HepG2 (cell line): ENCODE results near the gene PCGF2. TPM values are rescaled to one million over a fixed set of nuclear protein-coding genes. Genes with fewer than 3 reads are reported as not detected.
A peak's percentile ranks its signal among the peaks of the same experiment; 100 is the strongest.

ENCODE experiments used
- CAMTA2 ChIP-seq: sonication (generic); formaldehyde crosslinking; IDR thresholded peaks from 2 replicates; pipeline ENCODE4 v1.4.0; 2020; ENCODE audit warnings: mild to moderate bottlenecking, missing genetic modification reagents, borderline replicate concordance
- CHD4 ChIP-seq: fragments of 200-600 bp; sonication (generic); IDR thresholded peaks from 2 replicates; pipeline ENCODE4 v1.7.0; 2017; ENCODE audit warnings: mild to moderate bottlenecking, low read length, borderline replicate concordance
- ERF ChIP-seq: IDR thresholded peaks from 2 replicates; pipeline ENCODE4 v1.6.1; 2018; ENCODE audit warnings: missing biosample characterization, missing genetic modification reagents
- GABPB1 ChIP-seq: IDR thresholded peaks from 2 replicates; pipeline ENCODE4 v1.6.1; 2016; ENCODE audit warnings: mild to moderate bottlenecking, missing genetic modification reagents, moderate library complexity, missing compliant biosample characterization
- HNRNPLL ChIP-seq: fragments of 200-400 bp; formaldehyde crosslinking; IDR thresholded peaks from 2 replicates; pipeline ENCODE4 v1.6.1; 2017; ENCODE audit warnings: mild to moderate bottlenecking, low read depth, low read length; ENCODE audit not compliant: poor library complexity, severe bottlenecking
- MED13 ChIP-seq: sonication (generic); formaldehyde crosslinking; IDR thresholded peaks from 2 replicates; pipeline ENCODE4 v1.5.0; 2020; ENCODE audit warnings: missing genetic modification reagents
- MNT ChIP-seq: fragments of 450-650 bp; IDR thresholded peaks from 2 replicates; pipeline ENCODE4 v1.6.1; 2016
- MXI1 ChIP-seq: IDR thresholded peaks from 3 replicates; pipeline ENCODE4 v1.6.1; 2012; ENCODE audit warnings: low read depth, low read length, inconsistent platforms, borderline replicate concordance
- NR1H2 ChIP-seq: sonication (generic); formaldehyde crosslinking; IDR thresholded peaks from 2 replicates; pipeline ENCODE4 v1.8.1; 2022; ENCODE audit warnings: low read depth, missing genetic modification reagents, borderline replicate concordance
- RARG ChIP-seq: sonication (generic); formaldehyde crosslinking; IDR thresholded peaks from 2 replicates; pipeline ENCODE4 v1.4.0; 2020; ENCODE audit warnings: low read depth, mild to moderate bottlenecking, missing genetic modification reagents
- RNF2 ChIP-seq: fragments of 450-650 bp; conservative IDR thresholded peaks from 2 replicates; pipeline ENCODE4 v1.6.1; 2016; ENCODE audit warnings: low read depth
- SALL1 ChIP-seq: sonication (generic); formaldehyde crosslinking; IDR thresholded peaks from 2 replicates; pipeline ENCODE4 v1.8.0; 2022; ENCODE audit warnings: mild to moderate bottlenecking, missing genetic modification reagents
- SALL2 ChIP-seq: sonication (generic); formaldehyde crosslinking; IDR thresholded peaks from 2 replicates; pipeline ENCODE4 v1.8.1; 2023; ENCODE audit warnings: mild to moderate bottlenecking, missing genetic modification reagents, inconsistent platforms
- SP5 ChIP-seq: IDR thresholded peaks from 2 replicates; pipeline ENCODE4 v1.6.1; 2016; ENCODE audit warnings: low read depth, borderline replicate concordance
- TCF12 ChIP-seq, 2 experiments: fragments of 450-650 bp in 1 of 2; sonication (generic) in 1 of 2; formaldehyde crosslinking in 1 of 2; IDR thresholded peaks; 2 replicates each; pipeline versions ENCODE4 v1.6.1 to v1.8.0; 2017 to 2022; ENCODE audit warnings: antibody characterized with exemption in 1 of 2, mild to moderate bottlenecking in 1 of 2, missing genetic modification reagents in 1 of 2, moderate library complexity in 1 of 2
- ZNF17 ChIP-seq: sonication (generic); formaldehyde crosslinking; IDR thresholded peaks from 2 replicates; pipeline ENCODE4 v1.5.0; 2020; ENCODE audit warnings: mild to moderate bottlenecking, missing genetic modification reagents
- ZNF317 ChIP-seq: sonication (generic); formaldehyde crosslinking; IDR thresholded peaks from 2 replicates; pipeline ENCODE4 v1.5.0; 2020; ENCODE audit warnings: mild to moderate bottlenecking, missing genetic modification reagents
- ZNF564 ChIP-seq: sonication (generic); formaldehyde crosslinking; IDR thresholded peaks from 2 replicates; pipeline ENCODE4 v1.8.1; 2023; ENCODE audit warnings: mild to moderate bottlenecking, missing genetic modification reagents
- ZNF772 ChIP-seq: sonication (generic); formaldehyde crosslinking; IDR thresholded peaks from 2 replicates; pipeline ENCODE4 v1.5.0; 2020; ENCODE audit warnings: mild to moderate bottlenecking, missing genetic modification reagents
- polyA plus RNA-seq, 8 experiments: library from polyadenylated mRNA; depleted of rRNA in 3 of 8; stranded (reverse) in 7 of 8; unstranded in 1 of 8; fragments of >200 nt; fragmentation: Illumina TruSeq in 4 of 8; extraction: Trizol in 4 of 8; gene quantifications; 2 replicates each; pipeline versions ENCODE4 v1.2.1 to v1.2.3, GENCODE V29; 2011 to 2016; ENCODE audit warnings: low read depth in 4 of 8, missing spikeins in 1 of 8, mixed read lengths in 1 of 8; ENCODE audit not compliant: insufficient read depth in 1 of 8
- total RNA-seq, 5 experiments: library from RNA; depleted of rRNA; stranded (reverse); fragments of >200 nt; fragmentation: Illumina TruSeq; extraction: Trizol; gene quantifications; 2 replicates each; pipeline ENCODE4 v1.2.3, GENCODE V29; 2016; ENCODE audit warnings: low read depth in 1 of 5
- TF ChIP-seq, protein P1 (sequence below): sonication (generic); formaldehyde crosslinking; IDR thresholded peaks from 2 replicates; pipeline ENCODE4 v1.8.0; 2022; ENCODE audit warnings: mild to moderate bottlenecking, missing genetic modification reagents; ENCODE audit not compliant: insufficient replicate concordance
- TF ChIP-seq, protein P2 (sequence below): IDR thresholded peaks from 2 replicates; pipeline ENCODE4 v1.6.1; 2016; ENCODE audit warnings: low read depth
- TF ChIP-seq, protein P3 (sequence below): sonication (generic); formaldehyde crosslinking; IDR thresholded peaks from 2 replicates; pipeline ENCODE4 v1.9.0; 2021; ENCODE audit warnings: missing genetic modification reagents, mild to moderate bottlenecking, borderline replicate concordance
- TF ChIP-seq, protein P4 (sequence below): sonication (generic); formaldehyde crosslinking; IDR thresholded peaks from 2 replicates; pipeline ENCODE4 v1.8.1; 2023; ENCODE audit warnings: mild to moderate bottlenecking, moderate library complexity, missing genetic modification reagents

Gene PCGF2
- total and polyA plus RNA-seq, 2 of the 13 experiments (the other 11 are each of a cell fraction or from before 2014, with no cell fraction given), result 11.6 to 29.4 TPM

GRCh38 chr17:38751808-38752307 is 3.7 kb upstream of the PCGF2 start (continued):
- TF ChIP-seq, protein P1, sequence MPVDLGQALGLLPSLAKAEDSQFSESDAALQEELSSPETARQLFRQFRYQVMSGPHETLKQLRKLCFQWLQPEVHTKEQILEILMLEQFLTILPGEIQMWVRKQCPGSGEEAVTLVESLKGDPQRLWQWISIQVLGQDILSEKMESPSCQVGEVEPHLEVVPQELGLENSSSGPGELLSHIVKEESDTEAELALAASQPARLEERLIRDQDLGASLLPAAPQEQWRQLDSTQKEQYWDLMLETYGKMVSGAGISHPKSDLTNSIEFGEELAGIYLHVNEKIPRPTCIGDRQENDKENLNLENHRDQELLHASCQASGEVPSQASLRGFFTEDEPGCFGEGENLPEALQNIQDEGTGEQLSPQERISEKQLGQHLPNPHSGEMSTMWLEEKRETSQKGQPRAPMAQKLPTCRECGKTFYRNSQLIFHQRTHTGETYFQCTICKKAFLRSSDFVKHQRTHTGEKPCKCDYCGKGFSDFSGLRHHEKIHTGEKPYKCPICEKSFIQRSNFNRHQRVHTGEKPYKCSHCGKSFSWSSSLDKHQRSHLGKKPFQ (CRISPR knock-in tag), result no peak
- TF ChIP-seq, protein P2, sequence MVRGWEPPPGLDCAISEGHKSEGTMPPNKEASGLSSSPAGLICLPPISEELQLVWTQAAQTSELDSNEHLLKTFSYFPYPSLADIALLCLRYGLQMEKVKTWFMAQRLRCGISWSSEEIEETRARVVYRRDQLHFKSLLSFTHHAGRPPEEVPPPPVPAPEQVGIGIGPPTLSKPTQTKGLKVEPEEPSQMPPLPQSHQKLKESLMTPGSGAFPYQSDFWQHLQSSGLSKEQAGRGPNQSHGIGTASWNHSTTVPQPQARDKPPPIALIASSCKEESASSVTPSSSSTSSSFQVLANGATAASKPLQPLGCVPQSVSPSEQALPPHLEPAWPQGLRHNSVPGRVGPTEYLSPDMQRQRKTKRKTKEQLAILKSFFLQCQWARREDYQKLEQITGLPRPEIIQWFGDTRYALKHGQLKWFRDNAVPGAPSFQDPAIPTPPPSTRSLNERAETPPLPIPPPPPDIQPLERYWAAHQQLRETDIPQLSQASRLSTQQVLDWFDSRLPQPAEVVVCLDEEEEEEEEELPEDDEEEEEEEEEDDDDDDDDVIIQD (CRISPR knock-in tag), result 0 out of 2 replicates have a peak, but pooled peaks have one; percentile 23
- TF ChIP-seq SP5, result no peak
- no peak; the same call in 1 of the 2 replicates for TF ChIP-seq ZNF772 (CRISPR knock-in tag)
- 0 out of 2 replicates have a peak, but pooled peaks have one; percentile 57 for TF ChIP-seq ZNF317 (CRISPR knock-in tag)
- TF ChIP-seq TCF12 (IDR thresholded peaks at IDR 0.05), result no peak
- no peak; the same call in 1 of the 2 replicates for TF ChIP-seq TCF12 (CRISPR knock-in tag; IDR thresholded peaks at IDR 0.05)
- TF ChIP-seq MXI1, result peak; percentile 79; the same call in 1 of the 3 replicates
- TF ChIP-seq CAMTA2 (CRISPR knock-in tag), result no peak
- no peak for TF ChIP-seq ZNF17 (CRISPR knock-in tag)
- TF ChIP-seq HNRNPLL, result peak; percentile 80
- no peak for TF ChIP-seq RNF2
- no peak for TF ChIP-seq RARG (CRISPR knock-in tag)
- TF ChIP-seq MNT, result no peak
- TF ChIP-seq, protein P3, sequence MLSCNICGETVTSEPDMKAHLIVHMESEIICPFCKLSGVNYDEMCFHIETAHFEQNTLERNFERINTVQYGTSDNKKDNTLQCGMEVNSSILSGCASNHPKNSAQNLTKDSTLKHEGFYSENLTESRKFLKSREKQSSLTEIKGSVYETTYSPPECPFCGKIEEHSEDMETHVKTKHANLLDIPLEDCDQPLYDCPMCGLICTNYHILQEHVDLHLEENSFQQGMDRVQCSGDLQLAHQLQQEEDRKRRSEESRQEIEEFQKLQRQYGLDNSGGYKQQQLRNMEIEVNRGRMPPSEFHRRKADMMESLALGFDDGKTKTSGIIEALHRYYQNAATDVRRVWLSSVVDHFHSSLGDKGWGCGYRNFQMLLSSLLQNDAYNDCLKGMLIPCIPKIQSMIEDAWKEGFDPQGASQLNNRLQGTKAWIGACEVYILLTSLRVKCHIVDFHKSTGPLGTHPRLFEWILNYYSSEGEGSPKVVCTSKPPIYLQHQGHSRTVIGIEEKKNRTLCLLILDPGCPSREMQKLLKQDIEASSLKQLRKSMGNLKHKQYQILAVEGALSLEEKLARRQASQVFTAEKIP (CRISPR knock-in tag), result no peak
- TF ChIP-seq SALL2 (CRISPR knock-in tag), result no peak; the same call in 1 of the 2 replicates
- TF ChIP-seq SALL1 (CRISPR knock-in tag), result peak; percentile 87
- no peak; the same call in 1 of the 2 replicates for TF ChIP-seq NR1H2 (CRISPR knock-in tag)
- no peak; the same call in 1 of the 2 replicates for TF ChIP-seq GABPB1 (CRISPR knock-in tag)
- peak; percentile 66; the same call in 1 of the 2 replicates for TF ChIP-seq CHD4
- peak; percentile 85; the same call in 1 of the 2 replicates for TF ChIP-seq ZNF564 (CRISPR knock-in tag)
- TF ChIP-seq ERF (CRISPR knock-in tag), result peak; percentile 84
- TF ChIP-seq, protein P4, sequence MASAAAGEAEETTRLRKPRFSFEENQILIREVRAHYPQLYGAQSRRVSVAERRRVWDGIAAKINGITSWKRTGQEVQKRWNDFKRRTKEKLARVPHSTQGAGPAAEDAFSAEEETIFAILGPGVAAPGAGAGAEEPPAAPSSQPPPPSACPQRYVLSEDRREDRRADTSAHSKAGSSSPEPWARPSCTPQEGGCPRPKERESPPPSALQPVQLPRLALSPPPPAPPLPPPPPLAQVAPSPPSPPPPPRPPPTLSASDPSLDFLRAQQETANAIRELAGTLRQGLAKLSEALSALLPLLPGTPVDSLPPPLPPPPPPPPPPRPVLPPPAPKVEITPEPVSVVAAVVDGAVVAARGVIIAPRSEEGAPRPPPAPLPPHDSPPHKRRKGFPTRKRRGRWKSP, result peak; percentile 98
- TF ChIP-seq MED13 (CRISPR knock-in tag), result peak; percentile 3; the same call in 1 of the 2 replicates
